RWPE1 (cell line): ENCODE data around the gene SPATA12.

Source experiments
- CTCF ChIA-PET: fragments of 350-600 bp; sonication (Branson Sonifier 250); formaldehyde crosslinking; extraction: SDS; loops from one replicate; lab custom pipeline; 2021; lab: Yijun Ruan, JAX
- POLR2A ChIA-PET: fragments of 400-600 bp; formaldehyde crosslinking; extraction: SDS; loops from one replicate; lab custom pipeline; 2020; ENCODE audit warnings: antibody characterized with exemption; ENCODE audit not compliant: low non-redundant PET; lab: Yijun Ruan, JAX
- DNase-seq: peaks from one replicate; pipeline ENCODE4 v3.0.0; 2012; ENCODE audit warnings: low spot score
- H3K27ac ChIP-seq: fragments of 450-650 bp; 2 replicates; pipeline ENCODE4 v1.5.1; 2017
- CTCF ChIP-seq: fragments of 450-650 bp; conservative IDR thresholded peaks from 2 replicates; pipeline ENCODE4 v1.5.1; 2017; ENCODE audit warnings: low read depth, mild to moderate bottlenecking

The SPATA12 gene

GRCh38 chr3:57077630-57078343 lies 17.3 kb downstream of the SPATA12 start:
- POLR2A ChIA-PET = interaction anchor here (0.7 kb wide), 1 partner anchor 71 kb away, joined by 3 read pairs; no protein-coding TSS in a partner anchor
- CTCF ChIA-PET = interaction anchor here (0.7 to 1.2 kb wide), 3 partner anchors 55 to 89 kb away, joined by 3 to 6 read pairs (median 5); no protein-coding TSS in a partner anchor
- DNase-seq = no peak
- no peak for TF ChIP-seq CTCF
- H3K27ac ChIP-seq = no peak overlapping the region

GRCh38 chr3:57078344-57078634 lies 17.8 kb downstream of the SPATA12 start:
- H3K27ac ChIP-seq = no peak overlapping the region
- CTCF ChIA-PET = interaction anchor here (0.7 to 1.2 kb wide), 3 partner anchors 56 to 89 kb away, joined by 3 to 6 read pairs (median 5); no protein-coding TSS in a partner anchor
- no peak for TF ChIP-seq CTCF

DNA sequence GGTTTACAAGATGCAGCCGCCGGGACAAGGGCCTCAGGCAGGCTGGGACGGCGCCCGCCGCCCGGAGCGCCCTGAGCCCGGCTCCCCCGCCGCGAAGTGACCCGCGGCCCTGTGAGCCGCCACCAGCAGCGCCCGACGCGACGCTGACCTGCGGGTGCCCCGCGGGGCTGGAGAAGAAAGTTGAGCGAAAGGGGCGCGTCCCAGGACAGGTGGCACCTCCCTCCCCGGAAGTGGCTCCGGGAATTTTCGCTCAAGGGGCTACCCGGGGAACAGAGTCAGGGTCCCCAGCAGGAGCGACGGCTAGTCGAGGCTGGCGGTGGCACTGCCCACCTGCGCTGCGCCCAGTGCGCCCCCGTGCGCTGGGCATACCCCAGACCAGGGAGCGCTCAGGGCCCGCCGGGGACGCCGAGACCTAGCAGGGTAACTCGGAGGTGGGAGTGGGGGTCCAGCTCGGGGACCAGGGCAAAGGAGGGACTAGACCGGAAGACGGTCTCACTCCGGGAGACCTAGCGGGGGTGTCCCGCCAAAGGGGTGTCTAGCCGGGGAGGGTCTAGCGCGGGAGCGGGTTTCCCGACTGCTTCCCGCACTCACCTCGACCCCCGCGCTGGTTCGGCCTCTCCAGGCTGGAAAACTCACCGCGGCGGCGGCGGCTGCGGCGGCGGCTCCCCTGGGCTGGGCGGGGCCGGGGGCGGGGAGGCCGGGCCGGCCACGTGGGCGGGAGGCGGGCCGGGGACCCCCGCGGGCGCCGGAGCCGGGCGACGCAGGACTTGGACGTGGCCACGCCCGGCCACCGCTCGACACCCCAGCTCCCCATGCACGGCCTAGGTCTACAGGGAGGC lies 18.4 kb downstream of the SPATA12 start:
- POLR2A ChIA-PET = interaction anchor here (0.6 kb wide), 1 partner anchor 65 kb away, joined by 3 read pairs; no protein-coding TSS in a partner anchor

More at GRCh38 chr3:57078344-57078634, 17.8 kb downstream of the SPATA12 start:
- POLR2A ChIA-PET = interaction anchor here (0.7 kb wide), 1 partner anchor 72 kb away, joined by 3 read pairs; no protein-coding TSS in a partner anchor
- peak; percentile 8 for DNase-seq

GRCh38 chr3:57079474-57079831 lies 19.0 kb downstream of the SPATA12 start:
- no peak overlapping the region; the same call in 1 of the 2 replicates for H3K27ac ChIP-seq
- ChIA-PET POLR2A (interaction anchor here (0.6 kb wide), 1 partner anchor 66 kb away, joined by 3 read pairs; no protein-coding TSS in a partner anchor), CTCF (interaction anchor here (0.7 kb wide), 1 partner anchor 44 kb away, joined by 3 read pairs; no protein-coding TSS in a partner anchor)
- no peak for DNase-seq
- TF ChIP-seq CTCF = no peak

More for the DNA sequence above, 18.4 kb downstream of the SPATA12 start:
- CTCF ChIA-PET = interaction anchor here (0.7 to 1.2 kb wide), 2 partner anchors 83 to 90 kb away, joined by 5 to 6 read pairs; no protein-coding TSS in a partner anchor
- peak; percentile 41 for DNase-seq
- H3K27ac ChIP-seq = no peak overlapping the region; the same call in 1 of the 2 replicates
- TF ChIP-seq CTCF = peak; percentile 25; the same call in 1 of the 2 replicates

- no peak for TF ChIP-seq CTCF
- CTCF ChIA-PET = interaction anchor here (0.6 to 0.7 kb wide), 2 partner anchors 43 to 141 kb away, joined by 3 to 5 read pairs; no protein-coding TSS in a partner anchor
- 0 out of 2 replicates have a peak overlapping the region, but pooled peaks have one; percentile 12 for H3K27ac ChIP-seq
- POLR2A ChIA-PET = no interaction called here
- no peak for DNase-seq
These were observed 19.7 kb downstream of the SPATA12 start for GRCh38 chr3:57080171-57080570.

DNA sequence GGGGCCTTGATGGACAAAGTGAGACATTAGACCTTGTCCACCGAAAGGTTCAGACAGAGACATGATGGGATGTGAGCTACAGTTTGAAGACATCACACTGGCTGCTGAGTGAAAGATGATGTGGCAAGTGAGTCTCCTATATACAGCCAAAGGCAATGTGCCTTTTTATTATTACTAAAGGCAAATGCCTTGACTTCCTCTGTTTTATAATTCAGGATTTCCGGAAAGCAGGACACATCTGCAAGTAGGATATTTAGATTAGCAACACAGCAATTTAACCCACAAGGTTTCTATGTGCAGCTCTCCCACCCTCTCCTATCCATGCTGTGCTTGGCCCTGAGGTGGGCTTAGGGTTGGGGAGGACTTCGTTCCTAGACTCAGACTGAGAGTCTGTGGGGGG lies 20.7 kb downstream of the SPATA12 start:
- ChIA-PET POLR2A (no interaction called here), CTCF (no interaction called here)
- TF ChIP-seq CTCF = no peak

More for the DNA sequence above, 20.7 kb downstream of the SPATA12 start:
- DNase-seq = no peak
- H3K27ac ChIP-seq = no peak overlapping the region
